ENCODE results near the gene IGFL2.

DNA sequence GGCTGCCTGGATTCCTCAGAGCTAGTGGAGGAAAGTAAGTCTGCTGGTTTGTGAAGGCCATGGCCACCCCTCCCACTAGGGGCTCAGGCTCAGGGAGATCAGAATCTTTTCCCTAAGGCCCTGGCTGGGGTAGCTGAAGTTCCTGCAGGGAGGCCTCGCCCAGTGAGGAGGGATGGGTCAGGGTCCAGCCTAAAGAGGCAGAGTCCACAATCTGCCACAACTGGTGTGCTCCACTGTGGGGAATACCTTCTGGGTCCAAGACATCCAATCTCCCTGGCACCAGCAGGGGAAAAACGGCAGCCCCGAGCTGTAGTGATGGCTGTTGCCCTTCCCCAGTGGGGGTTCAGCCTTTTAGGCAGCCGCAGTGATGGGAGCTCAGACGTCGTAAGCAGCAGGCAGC, 46.7 kb upstream of the IGFL2 start:
- TF ChIP-seq, protein P1, sequence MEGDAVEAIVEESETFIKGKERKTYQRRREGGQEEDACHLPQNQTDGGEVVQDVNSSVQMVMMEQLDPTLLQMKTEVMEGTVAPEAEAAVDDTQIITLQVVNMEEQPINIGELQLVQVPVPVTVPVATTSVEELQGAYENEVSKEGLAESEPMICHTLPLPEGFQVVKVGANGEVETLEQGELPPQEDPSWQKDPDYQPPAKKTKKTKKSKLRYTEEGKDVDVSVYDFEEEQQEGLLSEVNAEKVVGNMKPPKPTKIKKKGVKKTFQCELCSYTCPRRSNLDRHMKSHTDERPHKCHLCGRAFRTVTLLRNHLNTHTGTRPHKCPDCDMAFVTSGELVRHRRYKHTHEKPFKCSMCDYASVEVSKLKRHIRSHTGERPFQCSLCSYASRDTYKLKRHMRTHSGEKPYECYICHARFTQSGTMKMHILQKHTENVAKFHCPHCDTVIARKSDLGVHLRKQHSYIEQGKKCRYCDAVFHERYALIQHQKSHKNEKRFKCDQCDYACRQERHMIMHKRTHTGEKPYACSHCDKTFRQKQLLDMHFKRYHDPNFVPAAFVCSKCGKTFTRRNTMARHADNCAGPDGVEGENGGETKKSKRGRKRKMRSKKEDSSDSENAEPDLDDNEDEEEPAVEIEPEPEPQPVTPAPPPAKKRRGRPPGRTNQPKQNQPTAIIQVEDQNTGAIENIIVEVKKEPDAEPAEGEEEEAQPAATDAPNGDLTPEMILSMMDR (IDR thresholded peaks at IDR 0.05; ENCODE audit: low read depth, low read length, missing input control): no peak
- TF ChIP-seq MAX (IDR thresholded peaks at IDR 0.05) (no peak), GABPA (IDR thresholded peaks at IDR 0.05 in 1 of 2, conservative IDR thresholded peaks at IDR 0.05 in 1 of 2) (no peak), YY1 (IDR thresholded peaks at IDR 0.05) (no peak), RAD21 (IDR thresholded peaks at IDR 0.05) (no peak), ATF3 (IDR thresholded peaks at IDR 0.05) (no peak), SP1 (IDR thresholded peaks at IDR 0.05) (no peak), ZBTB33 (IDR thresholded peaks at IDR 0.05) (no peak), TAF1 (conservative IDR thresholded peaks at IDR 0.05) (no peak), HNF4G (IDR thresholded peaks at IDR 0.05) (no peak)
- TF ChIP-seq, protein P2, sequence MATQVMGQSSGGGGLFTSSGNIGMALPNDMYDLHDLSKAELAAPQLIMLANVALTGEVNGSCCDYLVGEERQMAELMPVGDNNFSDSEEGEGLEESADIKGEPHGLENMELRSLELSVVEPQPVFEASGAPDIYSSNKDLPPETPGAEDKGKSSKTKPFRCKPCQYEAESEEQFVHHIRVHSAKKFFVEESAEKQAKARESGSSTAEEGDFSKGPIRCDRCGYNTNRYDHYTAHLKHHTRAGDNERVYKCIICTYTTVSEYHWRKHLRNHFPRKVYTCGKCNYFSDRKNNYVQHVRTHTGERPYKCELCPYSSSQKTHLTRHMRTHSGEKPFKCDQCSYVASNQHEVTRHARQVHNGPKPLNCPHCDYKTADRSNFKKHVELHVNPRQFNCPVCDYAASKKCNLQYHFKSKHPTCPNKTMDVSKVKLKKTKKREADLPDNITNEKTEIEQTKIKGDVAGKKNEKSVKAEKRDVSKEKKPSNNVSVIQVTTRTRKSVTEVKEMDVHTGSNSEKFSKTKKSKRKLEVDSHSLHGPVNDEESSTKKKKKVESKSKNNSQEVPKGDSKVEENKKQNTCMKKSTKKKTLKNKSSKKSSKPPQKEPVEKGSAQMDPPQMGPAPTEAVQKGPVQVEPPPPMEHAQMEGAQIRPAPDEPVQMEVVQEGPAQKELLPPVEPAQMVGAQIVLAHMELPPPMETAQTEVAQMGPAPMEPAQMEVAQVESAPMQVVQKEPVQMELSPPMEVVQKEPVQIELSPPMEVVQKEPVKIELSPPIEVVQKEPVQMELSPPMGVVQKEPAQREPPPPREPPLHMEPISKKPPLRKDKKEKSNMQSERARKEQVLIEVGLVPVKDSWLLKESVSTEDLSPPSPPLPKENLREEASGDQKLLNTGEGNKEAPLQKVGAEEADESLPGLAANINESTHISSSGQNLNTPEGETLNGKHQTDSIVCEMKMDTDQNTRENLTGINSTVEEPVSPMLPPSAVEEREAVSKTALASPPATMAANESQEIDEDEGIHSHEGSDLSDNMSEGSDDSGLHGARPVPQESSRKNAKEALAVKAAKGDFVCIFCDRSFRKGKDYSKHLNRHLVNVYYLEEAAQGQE (IDR thresholded peaks at IDR 0.05): no peak
